OCI-LY1 (cell line): ENCODE data around the gene MICAL2.

Source experiments
- CTCF ChIP-seq: fragments of 200-600 bp; sonication (generic), shearing (Covaris generic); IDR thresholded peaks from 2 replicates; pipeline ENCODE4 v1.5.1; 2017; ENCODE audit warnings: mild to moderate bottlenecking, antibody characterized with exemption, low read length, moderate library complexity, mixed read lengths
- EZH2 ChIP-seq: fragments of 200-600 bp; sonication (generic), shearing (Covaris generic); IDR thresholded peaks from 2 replicates; pipeline ENCODE4 v1.8.0; 2017; ENCODE audit warnings: borderline replicate concordance, mixed run types, mild to moderate bottlenecking, antibody characterized with exemption, low read length, moderate library complexity, mixed read lengths

GRCh38 chr11:12099132-12099873 is 11.1 kb upstream of the MICAL2 start:
- TF ChIP-seq CTCF (no peak), EZH2 (no peak)
